HG02981 (cell line): ENCODE data around the gene IGFBP7.

Source experiments
- ATAC-seq: cut with Tn5 transposase; IDR thresholded peaks from one replicate; pipeline ENCODE4 v1.9.1; 2021; ENCODE audit warnings: mild to moderate bottlenecking, moderate library complexity; ENCODE audit not compliant: unreplicated experiment

The IGFBP7 gene

GRCh38 chr4:57044279-57044678 lies 65.9 kb downstream of the IGFBP7 start:
- no peak for ATAC-seq

GRCh38 chr4:57043347-57044251 lies 66.6 kb downstream of the IGFBP7 start:
- no peak for ATAC-seq

GRCh38 chr4:57042711-57043169 lies 67.4 kb downstream of the IGFBP7 start:
- ATAC-seq = no peak

- ATAC-seq = no peak
Observed at GRCh38 chr4:57041020-57041419, 69.2 kb downstream of the IGFBP7 start.

GRCh38 chr4:57040510-57040909 lies 69.7 kb downstream of the IGFBP7 start:
- no peak for ATAC-seq

GRCh38 chr4:57039345-57039744 lies 70.8 kb downstream of the IGFBP7 start:
- ATAC-seq = no peak

GRCh38 chr4:57037982-57038604 lies 72.1 kb downstream of the IGFBP7 start:
- no peak for ATAC-seq

GRCh38 chr4:57034520-57034919 lies 75.7 kb downstream of the IGFBP7 start:
- ATAC-seq = no peak

GRCh38 chr4:57023104-57023503 lies 87.1 kb downstream of the IGFBP7 start:
- ATAC-seq = no peak

GRCh38 chr4:57020467-57021101 lies 89.6 kb downstream of the IGFBP7 start:
- no peak for ATAC-seq

GRCh38 chr4:57018980-57019379 lies 91.2 kb downstream of the IGFBP7 start:
- ATAC-seq = no peak

GRCh38 chr4:57013543-57014120 lies 96.6 kb downstream of the IGFBP7 start:
- ATAC-seq = no peak

- ATAC-seq = no peak
Observed at GRCh38 chr4:56999751-57000150, 110.4 kb downstream of the IGFBP7 start.

- ATAC-seq = no peak
Observed at GRCh38 chr4:56995525-56995924, 114.7 kb downstream of the IGFBP7 start.

- no peak for ATAC-seq
Observed at GRCh38 chr4:56990109-56990905, 119.9 kb downstream of the IGFBP7 start.

GRCh38 chr4:56986952-56987351 lies 123.2 kb downstream of the IGFBP7 start:
- ATAC-seq = no peak

GRCh38 chr4:56986192-56986591 lies 124.0 kb downstream of the IGFBP7 start:
- no peak for ATAC-seq

- ATAC-seq = no peak
Observed at GRCh38 chr4:56981795-56982201, 128.4 kb downstream of the IGFBP7 start.
